Left lung (tissue), 10 donors: ENCODE data around the gene EGFR. TPM values are rescaled to one million over a fixed set of nuclear protein-coding genes. Genes with fewer than 3 reads are reported as not detected.
A peak's percentile ranks its signal among the peaks of the same experiment; 100 is the strongest.

Experiments
- ATAC-seq: fragments of 200-7000 bp; cut with Tn5 transposase; one replicate; pipeline ENCODE4 v1.9.1; 2020; ENCODE audit warnings: moderate library complexity
- DNase-seq, 4 donors: peaks; one replicate each; pipeline ENCODE4 v3.0.0-alpha.2; 2013 to 2020
- H3K27ac ChIP-seq, 2 donors: fragments of 200-600 bp; sonication (generic) in 1 of 2; one replicate each; pipeline versions ENCODE4 v1.5.0 to v1.8.0; 2020 to 2021
- H3K27me3 ChIP-seq, 2 donors: fragments of 200-600 bp; sonication (generic) in 1 of 2; one replicate each; pipeline versions ENCODE4 v1.5.0 to v1.8.0; 2020 to 2021
- H3K36me3 ChIP-seq, 2 donors: fragments of 200-600 bp; sonication (generic) in 1 of 2; one replicate each; pipeline versions ENCODE4 v1.5.0 to v1.8.0; 2020 to 2021
- H3K4me1 ChIP-seq, 2 donors: fragments of 200-600 bp; one replicate each; pipeline ENCODE4 v1.8.0; 2021
- H3K4me3 ChIP-seq, 2 donors: fragments of 200-600 bp; sonication (generic) in 1 of 2; one replicate each; pipeline versions ENCODE4 v1.5.0 to v1.8.0; 2020 to 2021; ENCODE audit warnings: mild to moderate bottlenecking in 1 of 2
- H3K9me3 ChIP-seq, 2 donors: fragments of 200-600 bp; sonication (generic) in 1 of 2; one replicate each; pipeline versions ENCODE4 v1.5.0 to v1.8.0; 2020 to 2021
- intact Hi-C, 2 donors: fragments of 100-400 bp; cut with DNase I; formaldehyde crosslinking; loops; one replicate each; pipeline versions ENCODE4 v1.11.2 to v1.14.2; 2022
- polyA plus RNA-seq, 6 donors: library from polyadenylated mRNA; unstranded; fragments of 120-200 nt; gene quantifications; one replicate each; pipeline ENCODE4 v1.2.1, GENCODE V29; 2013; ENCODE audit not compliant: insufficient read length in 6 of 6
- total RNA-seq, 2 donors: library from RNA; stranded (reverse); fragmentation: NEBNext Ultra II Directional; extraction: Animal tissue kit (Norgen Biotek cat#: 25700); gene quantifications; one replicate each; pipeline ENCODE4 v1.2.1, GENCODE V29; 2021
- TF ChIP-seq, protein P1 (sequence below), 2 donors: fragments of 200-600 bp; sonication (generic) in 1 of 2; IDR thresholded peaks; one replicate each; pipeline versions ENCODE4 v1.5.0 to v1.8.0; 2021; ENCODE audit warnings: antibody characterized with exemption in 2 of 2
- donor health status: DM: no; HTN: yes; CAD: no.
- donor health status: DM: no; HTN: no; CAD: no.

Gene EGFR
- total and polyA plus RNA-seq, 8 donors: 48.7 to 79.3 (median 54.1) TPM

DNA sequence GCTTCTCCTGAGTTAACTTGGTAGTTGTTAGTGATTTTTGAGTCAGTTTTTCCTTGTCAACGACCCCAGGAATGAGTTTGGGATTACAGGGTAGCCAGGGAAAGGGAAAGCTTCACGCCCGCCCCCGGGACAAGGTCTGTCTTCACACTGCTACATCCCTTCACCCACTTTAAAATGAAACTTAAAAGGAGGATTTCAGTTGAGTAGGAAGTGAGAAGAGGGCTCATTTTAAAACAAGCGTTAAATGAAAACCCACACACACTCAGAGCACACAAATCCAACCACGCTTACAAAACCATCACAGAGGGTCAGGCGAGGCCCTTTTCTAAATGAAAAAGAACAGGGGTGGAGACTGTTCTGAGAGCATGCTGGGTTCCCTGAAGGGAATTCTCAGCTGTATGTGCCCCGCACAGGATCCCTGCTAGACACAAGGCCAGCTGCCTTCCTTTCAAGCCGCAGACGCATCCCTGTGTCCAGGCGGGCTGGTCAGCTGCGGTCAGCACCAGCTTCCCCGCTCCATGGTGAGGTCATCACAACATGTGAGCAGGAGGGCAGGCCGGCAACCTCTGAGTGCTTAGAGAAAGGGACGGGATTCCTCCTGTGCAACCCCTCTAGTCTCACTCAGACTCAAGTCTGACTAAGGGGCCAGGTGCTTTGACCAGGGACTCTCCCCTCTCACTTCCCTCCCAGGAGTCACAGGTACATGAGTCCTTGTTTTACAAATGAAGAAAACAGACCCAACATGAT lies 111.8 kb downstream of the EGFR start:
- no peak overlapping the region for H3K4me3 ChIP-seq
- H3K4me1 ChIP-seq: peaks cover 54 to 76% of the 10 kb centered on the region in 2 donors
- peak overlapping the region; percentile 47 to 91 for H3K27ac ChIP-seq
- H3K9me3 ChIP-seq: no peaks in the 10 kb centered on the region
- intact Hi-C loops: no loop called here
- ATAC-seq (peak; percentile 8), DNase-seq (peak in 3 of 4 donors; percentile 52 to 75 (median 61))
- H3K36me3 ChIP-seq: no peaks in the 10 kb centered on the region
- TF ChIP-seq, protein P1, sequence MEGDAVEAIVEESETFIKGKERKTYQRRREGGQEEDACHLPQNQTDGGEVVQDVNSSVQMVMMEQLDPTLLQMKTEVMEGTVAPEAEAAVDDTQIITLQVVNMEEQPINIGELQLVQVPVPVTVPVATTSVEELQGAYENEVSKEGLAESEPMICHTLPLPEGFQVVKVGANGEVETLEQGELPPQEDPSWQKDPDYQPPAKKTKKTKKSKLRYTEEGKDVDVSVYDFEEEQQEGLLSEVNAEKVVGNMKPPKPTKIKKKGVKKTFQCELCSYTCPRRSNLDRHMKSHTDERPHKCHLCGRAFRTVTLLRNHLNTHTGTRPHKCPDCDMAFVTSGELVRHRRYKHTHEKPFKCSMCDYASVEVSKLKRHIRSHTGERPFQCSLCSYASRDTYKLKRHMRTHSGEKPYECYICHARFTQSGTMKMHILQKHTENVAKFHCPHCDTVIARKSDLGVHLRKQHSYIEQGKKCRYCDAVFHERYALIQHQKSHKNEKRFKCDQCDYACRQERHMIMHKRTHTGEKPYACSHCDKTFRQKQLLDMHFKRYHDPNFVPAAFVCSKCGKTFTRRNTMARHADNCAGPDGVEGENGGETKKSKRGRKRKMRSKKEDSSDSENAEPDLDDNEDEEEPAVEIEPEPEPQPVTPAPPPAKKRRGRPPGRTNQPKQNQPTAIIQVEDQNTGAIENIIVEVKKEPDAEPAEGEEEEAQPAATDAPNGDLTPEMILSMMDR (IDR thresholded peaks at IDR 0.05): no peak
- H3K27me3 ChIP-seq: no peaks in the 10 kb centered on the region

DNA sequence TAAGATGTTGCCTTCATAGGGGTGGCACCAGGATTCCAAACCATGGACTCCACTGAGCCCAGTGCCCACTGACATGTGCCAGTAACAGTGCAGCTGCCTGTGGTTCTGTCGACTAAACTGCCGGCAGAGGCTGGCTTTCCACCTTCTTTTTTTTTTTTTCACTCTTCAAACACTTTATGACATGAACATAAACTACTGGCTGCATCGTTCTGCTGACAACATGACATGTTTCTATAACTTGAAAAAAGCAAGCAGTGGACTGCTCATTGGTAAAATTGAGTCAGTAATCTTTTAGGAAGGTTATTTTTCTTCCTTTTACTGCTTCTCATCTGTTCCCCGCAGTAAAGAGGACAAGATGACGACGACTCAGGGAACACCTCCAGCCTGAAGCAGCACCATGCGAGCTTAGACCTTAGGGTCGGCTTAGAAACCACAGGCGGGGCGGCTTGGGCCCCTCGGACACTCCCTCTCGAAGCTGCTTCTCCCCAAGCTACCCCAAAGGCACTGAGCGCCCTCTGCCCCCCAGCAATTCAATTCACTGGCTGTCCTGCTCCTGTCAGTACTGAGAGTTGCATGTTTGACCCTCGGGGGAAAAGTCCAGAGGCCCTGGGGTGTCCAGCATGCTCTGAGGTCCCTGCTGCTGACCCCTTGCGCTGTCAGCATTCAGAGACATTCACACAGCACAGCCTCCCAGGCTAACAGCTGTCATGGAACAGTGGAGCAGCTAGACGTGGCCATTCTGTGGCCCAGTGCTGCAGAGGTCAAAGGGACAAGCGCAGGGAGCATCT lies 112.5 kb downstream of the EGFR start:
- H3K4me3 ChIP-seq: no peak overlapping the region
- DNase-seq (no peak), ATAC-seq (no peak)
- intact Hi-C loops: no loop called here
- H3K4me1 ChIP-seq: peaks cover 54 to 76% of the 10 kb centered on the region in 2 donors
- TF ChIP-seq, protein P1 (IDR thresholded peaks at IDR 0.05): no peak
- H3K36me3 ChIP-seq: no peaks in the 10 kb centered on the region
- no peaks in the 10 kb centered on the region for H3K9me3 ChIP-seq
- no peaks in the 10 kb centered on the region for H3K27me3 ChIP-seq
- H3K27ac ChIP-seq: peak overlapping the region; percentile 47 to 91

DNA sequence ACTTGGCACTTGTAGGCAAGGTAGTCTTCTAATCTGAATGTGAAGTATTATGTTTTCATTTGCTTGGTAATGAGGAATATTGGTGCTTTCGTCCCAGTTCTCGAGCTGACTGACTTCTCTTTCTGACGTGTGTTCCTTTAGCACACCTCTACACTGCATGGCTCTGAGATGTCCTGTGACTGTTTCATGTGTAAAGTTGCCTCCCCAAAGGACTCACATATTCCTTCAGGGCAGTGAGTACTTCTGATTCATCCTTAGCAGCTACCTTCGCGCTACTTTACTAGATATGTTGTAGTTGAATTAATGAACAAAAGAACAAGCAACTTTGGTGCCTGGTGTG lies 113.7 kb downstream of the EGFR start:
- intact Hi-C loops: no loop called here
- peak overlapping the region; percentile 83 to 84 for H3K27ac ChIP-seq

DNA sequence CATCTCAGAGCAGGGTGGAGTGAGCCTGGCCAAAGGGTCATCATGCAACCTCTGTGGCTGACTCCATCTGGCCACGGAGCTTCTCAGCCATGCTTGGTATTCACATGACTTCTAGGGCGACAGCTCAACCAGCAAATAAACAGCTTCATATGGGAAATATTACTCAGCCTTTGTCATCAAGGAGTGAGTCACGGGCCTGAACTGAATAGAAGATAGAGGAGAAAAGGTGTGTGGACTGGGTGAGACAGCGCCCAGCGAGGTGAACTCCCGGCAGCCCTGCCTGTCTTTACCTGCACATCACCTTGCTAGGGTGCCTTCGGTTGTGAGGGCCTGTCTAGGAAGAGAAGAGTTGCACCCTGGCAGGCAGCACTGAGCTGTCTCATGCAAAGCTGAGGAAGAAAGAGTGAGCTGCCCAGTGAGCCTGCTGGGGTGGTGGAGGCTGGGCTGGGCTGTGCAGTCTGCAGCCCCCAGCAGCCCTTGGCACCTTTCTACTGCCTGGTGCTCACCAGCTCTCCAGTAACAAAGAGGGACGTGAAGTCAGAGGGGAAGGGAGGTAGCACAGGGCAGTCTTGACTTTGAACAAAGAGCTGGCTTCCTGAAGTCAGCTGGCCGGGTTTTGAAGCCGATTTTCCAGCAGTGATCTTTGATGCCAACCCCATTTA lies 114.2 kb downstream of the EGFR start:
- peak overlapping the region; percentile 83 to 84 for H3K27ac ChIP-seq
- H3K4me1 ChIP-seq: peaks cover 52 to 63% of the 10 kb centered on the region in 2 donors
- TF ChIP-seq, protein P1 (IDR thresholded peaks at IDR 0.05): no peak
- H3K27me3 ChIP-seq: no peaks in the 10 kb centered on the region
- ATAC-seq: peak; percentile 57
- H3K4me3 ChIP-seq: no peak overlapping the region
- no peaks in the 10 kb centered on the region for H3K36me3 ChIP-seq
- peak in 1 of 4 donors; percentile 73 for DNase-seq
- intact Hi-C loops: no loop called here
- no peaks in the 10 kb centered on the region for H3K9me3 ChIP-seq

More for the DNA sequence above, 113.7 kb downstream of the EGFR start:
- H3K4me3 ChIP-seq: no peak overlapping the region
- TF ChIP-seq, protein P1 (IDR thresholded peaks at IDR 0.05): no peak
- no peaks in the 10 kb centered on the region for H3K9me3 ChIP-seq
- no peak for DNase-seq
- no peaks in the 10 kb centered on the region for H3K36me3 ChIP-seq
- ATAC-seq: no peak
- peaks cover 54 to 68% of the 10 kb centered on the region in 2 donors for H3K4me1 ChIP-seq
- no peaks in the 10 kb centered on the region for H3K27me3 ChIP-seq
